Stimulated activated CD8-positive, alpha-beta memory T cell treated with anti-CD3 and anti-CD28 coated beads, Interleukin-2, amount 100 ng/mL, for 1 hour (primary cell): ENCODE data around the gene PDZRN4.
"Not testable (repeated sequence)": the region's sequence is repeated elsewhere in the genome, so short reads cannot be mapped to it uniquely, and the experiment has no call there.

Experiments used
- DNase-seq, 2 donors: peaks; one replicate each; pipeline ENCODE4 v3.0.0-alpha.2; 2020; ENCODE audit warnings: low read depth in 2 of 2

PDZRN4 gene

DNA sequence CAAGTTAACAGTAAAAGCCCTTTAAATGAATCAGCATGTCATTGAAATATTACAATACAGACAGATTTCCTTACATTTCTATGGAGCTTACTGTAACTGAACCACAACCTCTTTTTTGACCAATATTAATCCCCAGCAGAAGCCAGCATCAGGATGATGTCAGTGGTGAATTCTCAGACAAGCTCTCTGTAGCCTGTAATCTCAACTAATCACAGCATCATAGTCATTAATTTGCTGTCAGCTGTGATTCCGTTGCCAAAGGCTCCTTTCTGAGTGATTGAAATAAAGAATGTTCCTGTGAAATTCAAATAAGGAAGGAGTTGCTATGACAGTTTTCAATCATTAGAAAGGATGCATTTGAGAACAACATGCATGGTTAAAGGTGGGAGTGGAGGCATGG lies 323.1 kb downstream of the PDZRN4 start:
- no peak for DNase-seq

DNA sequence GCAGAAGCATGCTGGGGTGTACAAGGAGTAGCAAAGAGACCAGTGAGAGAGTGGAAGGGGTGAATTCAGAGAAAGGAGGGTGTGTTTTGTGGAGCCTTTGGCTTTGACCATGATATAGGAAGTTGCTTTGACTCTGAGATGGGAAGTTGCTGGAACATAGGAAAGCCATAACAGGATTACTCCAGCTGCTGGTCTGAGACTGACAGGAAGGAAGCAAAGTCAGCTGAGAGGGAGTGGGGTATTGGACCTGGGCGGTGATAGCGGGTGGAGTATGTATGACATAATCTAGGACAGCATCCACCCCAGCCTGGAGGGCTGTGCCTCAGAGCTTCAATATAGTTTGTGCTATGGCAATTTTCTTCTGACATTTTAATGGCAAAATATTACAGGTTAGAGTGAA lies 324.4 kb downstream of the PDZRN4 start:
- DNase-seq = no peak

DNA sequence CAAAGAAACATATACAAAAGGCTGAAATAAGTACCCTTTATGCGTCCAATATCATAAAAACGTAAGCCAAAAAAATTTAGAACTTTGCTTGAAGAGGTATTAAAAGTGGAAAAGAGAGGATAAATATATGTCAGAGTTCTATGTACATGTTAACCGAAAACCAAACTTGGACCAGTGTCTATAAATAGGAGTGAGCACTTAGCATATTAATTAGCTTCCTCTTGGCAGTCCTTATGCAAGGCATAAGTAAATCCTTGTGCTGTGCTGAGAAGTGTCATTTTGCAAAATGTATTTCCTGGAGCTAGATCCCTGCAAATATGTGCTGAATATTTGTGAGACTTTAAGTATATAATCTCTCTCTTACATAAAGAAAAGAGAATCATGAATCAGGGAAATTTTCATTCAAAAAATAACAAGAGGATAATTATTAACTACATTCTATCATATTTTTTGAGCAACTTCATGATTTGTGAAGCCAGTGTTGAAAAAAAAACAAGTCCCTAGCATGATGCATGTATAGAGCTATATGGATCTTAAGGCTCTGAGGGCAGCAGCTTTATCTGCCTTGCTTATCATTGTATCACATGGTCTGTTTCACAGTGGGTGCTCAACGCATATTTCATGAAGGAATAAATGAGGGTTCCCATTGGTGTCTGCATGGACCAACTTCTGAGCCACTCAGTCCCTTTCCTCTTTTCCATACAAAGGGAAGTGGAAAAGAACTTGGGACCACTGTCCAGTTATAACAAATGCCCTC lies 326.1 kb downstream of the PDZRN4 start:
- no peak for DNase-seq

DNA sequence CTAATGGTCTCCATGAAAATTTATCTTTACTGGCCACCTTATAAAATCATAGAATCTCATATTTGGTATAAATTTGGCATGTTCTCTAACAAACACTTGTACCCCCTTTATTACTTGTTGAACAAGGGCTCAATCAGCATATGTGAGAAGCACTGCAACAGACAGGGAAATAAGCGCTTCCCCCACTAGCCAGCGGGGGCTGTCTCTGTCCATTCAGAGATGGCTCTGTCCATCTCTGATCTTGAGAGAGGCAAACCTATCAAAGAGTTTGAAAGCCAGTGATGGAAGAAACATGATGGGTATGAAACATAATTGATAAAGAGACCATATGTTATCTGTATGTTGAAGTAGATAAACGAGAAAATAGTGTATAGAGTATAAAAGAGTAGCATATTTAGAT lies 326.8 kb downstream of the PDZRN4 start:
- DNase-seq = no peak

DNA sequence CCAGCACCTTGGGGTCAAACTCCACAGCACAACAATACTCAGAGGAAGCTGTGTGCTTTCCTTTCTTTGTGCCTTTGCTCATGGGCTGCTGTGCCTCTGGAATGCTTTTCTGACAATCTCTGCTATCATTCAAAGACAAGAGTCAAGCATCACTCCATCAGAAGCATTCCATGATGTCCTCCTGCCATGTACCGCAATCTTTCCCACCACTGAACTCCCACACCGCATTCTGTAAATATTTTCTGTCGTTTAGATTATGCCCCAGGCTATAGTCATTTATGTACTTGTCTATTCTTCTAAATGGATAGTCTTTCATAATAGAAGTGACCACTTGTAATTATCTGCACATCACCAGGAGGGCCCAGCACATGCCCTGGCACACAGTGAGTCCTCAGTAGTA lies 327.8 kb downstream of the PDZRN4 start:
- DNase-seq = no peak

DNA sequence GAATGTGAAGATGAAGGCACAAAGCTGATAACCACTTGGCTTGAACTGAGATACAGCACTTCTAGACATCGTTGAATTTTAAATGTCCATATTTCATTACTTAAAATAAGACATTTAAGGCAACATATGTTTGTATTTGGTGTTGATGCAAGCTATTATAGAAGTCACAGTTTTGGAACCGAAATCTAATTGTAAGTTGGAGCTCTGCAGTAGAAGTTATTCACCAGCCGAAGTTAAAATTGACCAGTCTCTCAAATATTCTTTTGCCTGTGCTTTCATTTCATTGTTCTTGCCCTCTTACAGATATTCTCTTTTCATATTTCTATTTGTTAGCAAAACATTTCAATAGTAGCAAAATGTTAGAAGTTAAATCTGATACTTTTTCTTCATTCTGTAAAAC lies 332.7 kb downstream of the PDZRN4 start:
- no peak for DNase-seq

DNA sequence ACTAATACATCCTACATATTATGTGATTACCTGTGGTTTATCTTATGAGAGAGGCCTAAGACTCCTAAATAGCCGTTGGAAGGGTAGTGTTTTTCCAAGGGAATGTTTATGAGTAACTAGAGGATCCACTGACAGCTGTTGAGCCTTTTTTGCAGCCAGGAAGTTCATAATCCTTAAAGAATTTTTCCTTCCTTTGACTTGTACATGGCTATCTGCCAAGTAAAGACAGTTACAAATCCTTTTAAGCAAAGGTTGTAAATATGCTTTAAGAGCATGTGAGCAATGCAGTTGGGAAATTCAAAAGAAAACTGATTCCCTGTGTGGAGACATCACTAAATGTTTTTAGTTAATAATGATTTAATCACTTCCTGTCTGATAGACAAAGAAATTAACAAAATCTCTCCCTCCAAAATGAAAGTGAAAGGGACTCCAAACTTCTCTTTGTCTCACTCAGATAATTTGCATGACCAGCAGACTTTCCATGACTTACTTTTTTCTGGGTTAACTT lies 333.8 kb downstream of the PDZRN4 start:
- DNase-seq = no peak

DNA sequence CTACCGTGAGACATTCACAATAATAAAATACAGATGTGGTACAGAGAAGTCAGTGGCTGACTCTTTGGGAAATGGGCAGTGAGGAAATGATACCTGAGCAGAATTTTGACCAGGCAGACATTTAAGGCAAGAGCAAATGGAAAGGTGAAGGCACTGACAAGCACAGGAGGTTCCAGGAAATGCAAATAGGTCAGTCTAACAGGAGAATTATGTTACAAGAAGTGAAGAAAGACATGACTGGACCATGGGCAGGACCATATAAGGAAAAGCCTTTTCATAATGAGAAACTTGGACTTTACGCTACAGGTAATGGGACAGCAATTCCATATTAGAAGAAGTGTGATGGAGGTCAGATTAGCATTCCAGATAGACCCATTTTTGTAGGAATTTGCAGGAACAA lies 338.9 kb downstream of the PDZRN4 start:
- no peak for DNase-seq

DNA sequence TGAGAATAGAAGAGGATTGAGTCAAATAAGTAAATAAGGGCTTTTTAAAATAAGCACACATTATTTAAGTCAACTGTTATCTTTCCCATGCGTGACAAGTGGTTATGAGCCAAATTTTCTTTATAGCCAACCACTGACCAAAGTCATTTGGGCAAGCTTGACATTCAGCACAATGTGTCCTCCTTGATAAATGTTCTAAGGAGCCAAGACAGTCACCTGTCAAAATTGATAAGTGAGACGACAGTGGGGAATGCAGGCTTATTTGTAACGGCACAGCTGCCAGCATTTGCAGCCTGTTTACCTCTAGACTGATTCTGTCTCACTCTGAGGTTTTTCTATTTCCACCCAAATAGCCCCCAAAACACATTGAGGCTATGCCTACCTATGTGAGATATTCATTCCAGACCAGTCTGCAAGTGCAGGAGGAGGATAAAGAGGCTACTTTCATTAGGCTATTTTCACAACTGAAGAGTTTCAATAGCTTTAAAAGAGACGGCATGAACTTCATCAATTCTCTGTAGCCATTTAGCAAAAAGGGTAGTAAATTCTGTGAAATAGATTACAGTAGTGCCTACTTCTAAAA lies 339.5 kb downstream of the PDZRN4 start:
- DNase-seq = no peak

DNA sequence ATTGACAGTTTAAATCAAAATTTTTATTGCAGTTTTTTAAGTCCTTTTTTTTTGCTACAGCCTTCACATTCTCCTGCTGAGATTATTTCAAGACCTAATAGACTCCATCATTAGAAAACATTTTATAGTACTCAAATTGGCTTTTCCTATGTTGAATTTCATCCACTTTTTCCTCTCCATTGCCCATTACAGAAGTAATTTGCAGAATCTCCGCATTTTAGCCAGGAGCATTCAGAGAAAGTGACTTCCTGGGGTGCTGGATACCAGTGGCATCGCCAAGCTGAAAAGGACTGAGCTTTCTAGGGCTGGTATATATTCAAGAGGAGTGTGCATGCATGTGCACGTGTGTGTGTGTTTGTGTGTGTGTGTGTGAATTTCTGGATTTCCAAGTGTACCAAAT lies 340.8 kb downstream of the PDZRN4 start:
- no peak for DNase-seq

DNA sequence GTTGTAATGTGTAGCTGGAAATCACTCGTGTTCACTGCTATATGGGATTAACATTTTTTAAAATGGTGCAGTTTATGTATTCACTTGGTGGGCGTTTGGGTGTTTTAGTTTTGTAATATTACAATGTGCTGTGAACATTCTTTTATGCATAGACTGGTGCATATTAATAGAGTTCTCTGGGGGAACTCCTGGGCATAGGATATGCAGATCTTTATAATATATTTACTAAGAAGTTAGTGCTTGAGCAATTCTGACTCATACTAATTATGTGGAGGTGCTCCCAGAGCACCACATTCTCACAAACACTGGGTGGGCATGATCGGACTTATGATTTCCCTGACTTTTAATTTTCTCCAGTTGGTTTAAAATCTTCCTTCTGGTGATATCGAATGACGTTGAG lies 342.3 kb downstream of the PDZRN4 start:
- DNase-seq = no peak

DNA sequence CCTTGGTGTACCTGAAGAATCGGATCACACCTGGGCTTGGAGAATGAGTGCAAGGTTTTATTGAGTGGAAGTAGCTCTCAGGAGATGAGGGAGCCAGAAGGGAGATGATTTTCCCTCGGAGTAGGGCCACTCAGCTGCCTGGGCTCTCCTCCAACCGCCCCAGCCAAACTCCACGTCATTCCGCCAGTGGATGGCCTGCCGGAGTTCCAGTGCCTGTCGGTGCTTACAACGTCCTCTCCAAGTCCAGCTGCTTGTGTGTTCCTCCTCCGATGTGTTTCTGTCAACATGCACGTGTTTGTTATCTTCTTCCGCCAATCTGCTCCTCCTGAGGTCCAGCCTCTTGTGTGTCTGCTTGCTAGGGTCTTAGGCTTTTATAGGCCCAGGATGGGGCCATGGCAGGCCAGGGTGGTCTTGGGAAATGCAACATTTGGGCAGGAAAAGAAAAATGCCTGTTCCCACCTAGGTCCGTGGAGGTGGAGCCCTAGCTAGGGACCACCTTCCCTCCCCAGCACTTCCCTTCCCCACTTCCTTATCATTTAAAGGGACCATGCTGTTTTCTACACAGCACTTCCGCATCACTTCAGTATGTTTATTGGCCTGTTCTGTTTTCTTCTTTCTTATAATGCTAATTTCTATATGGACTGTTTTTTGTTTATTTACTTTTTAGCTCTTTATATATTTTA lies 343.2 kb downstream of the PDZRN4 start:
- no peak for DNase-seq

DNA sequence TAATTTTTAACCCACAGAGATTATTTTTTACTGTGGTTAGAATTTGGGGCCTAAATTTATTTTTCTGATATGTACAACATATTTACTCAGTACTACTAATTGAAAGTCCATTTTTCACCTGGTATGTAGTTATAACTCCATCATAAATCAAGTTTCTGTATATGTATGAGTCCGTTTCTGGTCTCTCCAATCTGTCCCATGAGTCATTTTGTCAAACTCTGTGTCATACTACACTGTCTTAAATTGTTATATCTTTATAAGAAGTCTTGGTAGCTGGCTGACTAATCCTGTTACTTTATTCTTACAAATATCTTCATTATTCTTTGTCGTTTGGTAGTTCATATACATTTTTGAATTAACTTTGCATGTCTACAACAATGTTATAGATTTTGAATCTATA lies 344.0 kb downstream of the PDZRN4 start:
- no peak for DNase-seq

DNA sequence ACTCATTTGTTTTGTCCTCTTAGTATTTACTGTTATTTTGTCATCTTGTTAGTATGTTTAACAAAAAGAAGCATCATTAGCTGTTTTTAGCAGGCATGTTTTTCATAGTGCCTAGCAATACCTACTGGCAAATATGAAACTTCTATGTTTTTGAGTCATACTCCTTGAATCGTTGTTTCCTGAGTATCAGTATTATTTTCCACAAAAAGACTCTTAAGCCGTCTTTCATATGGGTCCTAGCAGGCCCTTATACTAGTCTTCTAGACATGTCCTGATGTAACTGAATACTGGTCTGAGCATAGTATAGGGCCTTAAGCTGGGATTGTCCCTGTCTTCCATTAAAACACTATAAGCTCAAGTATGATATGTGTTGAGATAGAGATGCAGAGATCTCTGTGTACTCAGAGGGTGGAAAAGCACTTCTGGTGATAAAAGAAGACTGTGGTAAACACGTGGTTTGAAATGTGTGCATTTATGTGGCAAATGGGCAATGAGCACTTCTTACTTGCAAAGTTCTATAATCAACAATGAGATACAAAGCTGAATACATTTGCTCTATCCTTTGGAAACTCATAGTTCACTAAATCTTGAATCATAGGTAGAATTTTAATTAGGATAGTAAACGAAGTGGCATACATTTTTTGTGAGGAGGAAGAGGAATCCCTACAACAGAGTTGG lies 348.8 kb downstream of the PDZRN4 start:
- no peak for DNase-seq

DNA sequence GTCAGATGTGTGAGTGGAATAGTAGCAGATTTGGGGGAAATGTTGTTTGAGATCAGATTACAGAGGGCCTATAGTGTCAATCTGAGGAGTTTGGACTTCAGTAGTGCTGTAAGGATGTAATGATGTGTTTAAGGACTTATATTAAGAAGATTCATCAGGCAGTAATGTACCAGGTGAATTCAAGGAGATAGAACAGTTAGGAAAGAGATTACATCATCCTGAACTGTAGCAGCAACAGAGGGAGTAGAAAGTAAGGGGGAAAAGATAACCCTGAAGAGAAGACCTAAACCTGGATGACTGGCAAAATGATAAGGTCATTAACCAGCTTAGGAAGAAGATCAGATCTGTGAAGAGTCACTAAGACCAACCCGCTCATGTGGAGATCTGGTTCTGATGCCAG lies 349.4 kb downstream of the PDZRN4 start:
- DNase-seq = no peak

DNA sequence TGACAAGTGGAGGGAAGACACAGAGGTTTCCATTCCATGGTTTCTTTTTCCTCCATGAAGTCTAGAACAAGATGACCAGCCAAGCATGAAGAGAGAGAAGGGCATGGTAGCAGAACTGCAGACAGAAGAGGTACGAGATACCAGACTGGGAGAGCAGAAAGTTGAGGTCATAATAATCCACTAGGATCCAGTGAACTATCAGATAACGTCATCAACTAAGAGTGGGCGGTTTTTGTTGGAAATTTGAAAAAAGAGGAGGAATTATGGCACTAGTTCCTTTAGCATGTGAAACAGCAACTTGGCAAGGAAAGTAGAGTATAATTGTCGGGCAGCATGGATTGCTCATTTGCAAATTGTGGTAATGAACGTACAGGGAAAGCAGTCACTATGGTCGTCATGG lies 357.6 kb downstream of the PDZRN4 start:
- no peak for DNase-seq

DNA sequence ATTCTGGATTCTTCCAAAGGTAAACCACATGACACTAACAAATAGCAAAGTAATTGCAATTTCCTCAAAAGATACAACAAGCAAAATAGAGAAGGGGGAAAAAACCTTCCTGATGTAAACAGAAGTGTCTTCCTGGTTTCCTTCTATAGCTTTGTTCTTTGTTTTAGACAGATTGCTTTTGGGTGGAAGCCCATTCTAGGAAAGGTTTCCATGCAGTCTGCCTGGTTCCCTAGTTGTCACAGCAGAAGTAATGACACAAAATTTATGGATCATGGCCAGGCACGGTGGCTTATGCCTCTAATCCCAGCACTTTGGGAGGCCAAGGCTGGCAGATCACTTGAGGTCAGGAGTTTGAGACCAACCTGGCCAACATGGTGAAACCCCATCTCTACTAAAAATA lies 359.0 kb downstream of the PDZRN4 start:
- not testable (repeated sequence) for DNase-seq

DNA sequence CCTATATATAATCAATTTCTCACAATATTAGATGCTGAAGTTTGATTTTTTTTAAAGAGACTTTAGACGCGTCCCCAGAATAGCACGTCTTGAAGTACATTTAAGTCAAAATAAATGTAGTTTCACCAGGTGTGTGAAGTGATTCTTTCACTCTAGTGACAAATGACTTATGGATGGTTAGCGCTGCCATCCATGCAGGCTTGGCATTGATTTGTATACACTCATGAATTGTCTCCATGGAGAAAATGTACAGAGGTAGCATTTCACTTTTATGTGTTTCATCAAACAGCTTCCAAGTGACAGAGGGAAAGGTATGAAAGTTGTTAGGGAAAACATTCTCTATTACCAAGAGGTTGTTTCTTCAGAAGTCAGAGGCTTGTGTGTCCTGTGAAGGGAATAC lies 360.8 kb downstream of the PDZRN4 start:
- DNase-seq = no peak

DNA sequence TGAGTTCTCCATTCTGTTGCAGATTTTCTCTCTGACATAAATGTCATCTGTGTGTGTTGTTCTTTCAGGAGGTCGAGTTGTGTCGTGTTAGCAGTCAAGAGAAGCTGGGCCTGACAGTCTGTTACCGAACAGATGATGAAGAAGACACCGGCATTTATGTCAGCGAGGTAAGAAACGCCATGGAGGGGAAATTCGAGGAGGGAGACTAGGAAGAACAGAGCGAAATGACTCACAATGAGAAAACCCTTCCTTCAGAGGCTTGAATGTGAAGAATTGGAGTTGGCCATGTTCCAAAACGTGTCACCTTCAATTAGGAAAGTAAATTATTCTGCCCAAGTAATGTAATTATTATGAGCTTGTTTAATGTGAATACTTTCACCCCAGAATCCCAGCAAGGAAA lies 364.5 kb downstream of the PDZRN4 start:
- no peak for DNase-seq

DNA sequence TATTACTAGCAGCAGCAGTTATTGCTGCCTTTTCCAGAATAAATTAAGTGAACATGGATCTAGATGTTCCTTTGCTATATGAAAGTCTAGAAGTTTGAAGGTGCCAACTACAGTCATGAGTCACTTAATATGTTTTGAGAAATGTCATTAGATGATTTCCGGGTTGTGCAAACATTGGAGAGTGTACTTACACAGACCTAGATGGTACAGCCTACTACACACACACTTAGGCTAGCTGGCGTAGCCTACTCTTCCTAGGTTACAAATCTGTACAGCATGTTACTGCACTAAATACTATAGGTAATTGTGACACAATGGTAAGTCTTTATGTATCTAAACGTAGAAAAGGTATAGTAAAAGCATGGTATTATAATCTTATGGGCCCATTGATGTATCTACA lies 368.1 kb downstream of the PDZRN4 start:
- no peak for DNase-seq

DNA sequence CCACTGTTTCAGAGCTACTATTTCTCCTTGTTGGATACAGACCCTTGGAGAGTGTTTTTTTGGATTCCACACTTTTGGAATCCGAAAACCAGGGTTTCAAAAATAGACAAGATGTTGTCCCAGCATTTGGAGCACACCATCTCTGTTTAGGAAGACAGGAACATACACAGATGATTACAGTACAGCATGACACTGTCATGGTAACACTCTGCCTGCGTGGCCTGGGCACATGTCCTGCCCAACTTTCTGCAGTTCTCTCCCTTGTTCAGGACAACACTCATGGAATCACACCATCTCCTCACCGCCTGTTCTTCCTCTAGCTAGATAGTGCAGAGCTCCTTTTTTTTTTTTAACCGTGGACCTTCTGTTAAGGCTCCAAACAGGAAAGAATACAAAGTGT lies 369.2 kb downstream of the PDZRN4 start:
- no peak for DNase-seq

DNA sequence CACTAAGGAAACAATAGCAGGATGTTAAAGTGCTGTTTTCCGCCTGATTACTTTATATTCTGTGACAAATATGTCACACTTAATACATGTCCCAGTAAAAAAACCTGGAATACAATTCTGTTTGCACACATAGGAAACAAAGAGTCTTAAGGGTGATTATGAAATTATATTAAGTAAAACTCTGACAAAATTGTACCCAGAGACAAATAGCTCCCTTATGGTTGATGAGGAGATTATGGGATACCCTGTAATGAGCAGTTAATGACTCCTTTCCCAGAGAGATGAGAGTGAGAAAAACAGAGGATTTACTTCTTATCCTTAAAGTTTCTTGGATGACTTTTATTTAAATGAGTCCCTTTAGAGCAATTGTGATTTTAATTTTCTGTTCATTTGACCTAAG lies 370.6 kb downstream of the PDZRN4 start:
- no peak for DNase-seq

DNA sequence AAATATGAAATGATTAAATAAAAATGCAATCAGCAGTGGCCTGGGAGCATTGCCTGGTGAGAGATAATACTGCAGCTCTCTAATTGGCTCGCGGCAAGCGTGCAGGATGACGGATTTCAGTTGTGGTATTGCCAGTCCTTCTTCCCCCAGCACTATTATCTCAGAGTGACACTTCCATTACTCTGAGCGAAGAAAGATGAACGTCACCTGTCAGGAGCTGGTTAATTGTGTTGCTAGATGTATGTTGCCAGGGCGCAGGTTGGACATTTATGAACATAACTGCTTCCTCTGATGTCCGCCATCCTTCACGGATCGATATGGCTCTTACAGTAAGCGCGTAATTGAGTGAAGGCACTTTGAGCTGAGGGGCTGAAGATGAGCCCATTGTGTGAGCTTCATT lies 374.9 kb downstream of the PDZRN4 start:
- no peak for DNase-seq
